ENCODE results near the gene RNF40.

GRCh38 chr16:30748634-30749445 lies 13.3 kb upstream of the RNF40 start:
- TF ChIP-seq REST (IDR thresholded peaks at IDR 0.05; ENCODE audit: low read depth): no peak
- TF ChIP-seq EP300 (IDR thresholded peaks at IDR 0.05; ENCODE audit: borderline replicate concordance): no peak
- TF ChIP-seq RAD21 (IDR thresholded peaks at IDR 0.05; ENCODE audit: low read depth): no peak
- TF ChIP-seq CREB1 (IDR thresholded peaks at IDR 0.05; ENCODE audit: low read depth): no peak
- TF ChIP-seq TCF12 (IDR thresholded peaks at IDR 0.05; ENCODE audit: low read depth): no peak
- no peak for TF ChIP-seq MAX (IDR thresholded peaks at IDR 0.05)
- no peak for TF ChIP-seq EGR1 (IDR thresholded peaks at IDR 0.05)
- no peak for TF ChIP-seq CEBPB (IDR thresholded peaks at IDR 0.05)
- TF ChIP-seq TEAD4 (IDR thresholded peaks at IDR 0.05): no peak
- no peak for TF ChIP-seq USF1 (IDR thresholded peaks at IDR 0.05)
- no peak for TF ChIP-seq YY1 (IDR thresholded peaks at IDR 0.05; ENCODE audit: low read depth)
